HG02852 (cell line): ENCODE measurements around the gene LKAAEAR1.

Source experiments
- ATAC-seq: cut with Tn5 transposase; IDR thresholded peaks from one replicate; pipeline ENCODE4 v1.9.1; 2021; ENCODE audit warnings: mild to moderate bottlenecking, moderate library complexity; ENCODE audit not compliant: unreplicated experiment

Gene LKAAEAR1

GRCh38 chr20:64039293-64040160, 44.7 kb downstream of the LKAAEAR1 start:
- ATAC-seq, result no peak

DNA sequence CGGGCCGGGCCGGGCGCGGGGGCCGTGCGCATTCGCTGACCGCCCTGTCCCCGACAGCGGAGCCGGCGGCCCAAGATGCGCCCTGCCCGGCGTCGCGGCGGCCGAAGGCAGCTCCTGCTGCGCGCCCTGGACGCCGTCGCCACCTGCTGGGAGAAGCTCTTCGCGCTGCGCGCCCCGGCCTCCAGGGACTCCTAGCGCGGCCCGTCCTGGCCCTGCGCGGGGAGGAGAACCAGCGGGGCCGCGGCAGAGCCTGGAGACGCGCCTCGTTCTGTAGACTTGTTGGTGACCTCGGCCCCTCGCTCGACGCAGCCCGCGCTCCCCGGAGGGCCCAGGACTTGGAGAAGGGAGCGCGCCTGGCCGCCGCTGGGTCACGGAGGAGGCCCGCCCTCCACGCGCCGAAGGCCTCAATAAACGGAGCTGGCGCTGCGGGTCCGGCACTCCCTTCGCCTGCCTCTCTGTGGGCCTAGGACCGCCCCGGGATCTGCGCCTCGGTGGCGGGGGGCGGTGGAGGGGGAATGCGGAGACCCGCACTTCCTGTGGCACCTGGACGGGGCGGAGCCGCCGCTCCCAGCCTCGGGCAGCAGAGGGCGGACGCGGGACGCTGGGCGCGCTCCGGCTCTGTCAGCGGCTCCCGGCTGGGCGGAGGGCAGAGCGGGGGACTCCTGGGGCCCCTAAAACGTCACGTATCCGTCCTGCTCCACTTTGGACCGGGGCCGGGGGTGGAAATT, 45.5 kb downstream of the LKAAEAR1 start:
- ATAC-seq, result peak; percentile 47

GRCh38 chr20:64038224-64038564, 46.0 kb downstream of the LKAAEAR1 start:
- peak; percentile 26 for ATAC-seq

DNA sequence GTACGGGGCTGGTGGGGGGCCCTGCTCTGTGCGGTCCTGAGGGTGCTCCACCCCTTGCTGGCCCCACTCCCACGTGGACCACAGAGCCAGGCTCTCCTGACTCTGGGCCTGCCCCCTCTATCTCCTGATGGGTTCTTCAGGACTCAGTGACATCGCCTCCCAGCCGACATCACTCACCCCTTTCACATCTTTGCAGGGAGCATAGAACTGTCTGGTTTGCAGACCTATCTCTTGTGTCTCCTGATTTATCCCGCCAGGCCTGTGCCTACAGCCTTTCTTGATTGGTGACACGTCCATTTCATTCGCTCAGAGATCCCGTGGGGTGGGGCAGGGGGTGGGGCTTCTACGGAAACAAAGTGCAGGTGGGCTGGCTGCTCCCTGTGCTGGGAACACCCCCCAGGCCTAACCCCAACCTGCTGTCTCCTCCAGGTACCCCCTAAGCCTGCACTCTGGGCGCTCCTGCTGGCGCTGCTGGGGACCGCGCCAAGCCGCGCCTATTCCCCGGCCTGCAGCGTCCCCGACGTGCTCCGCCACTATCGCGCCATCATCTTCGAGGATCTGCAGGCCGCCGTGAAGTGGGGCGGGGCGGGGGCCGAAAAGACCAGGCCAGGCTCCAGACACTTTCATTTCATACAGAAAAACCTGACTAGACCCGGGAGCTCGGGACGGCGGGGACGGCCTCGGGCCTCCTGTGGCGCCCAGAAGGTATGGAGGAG, 46.5 kb downstream of the LKAAEAR1 start:
- ATAC-seq, result no peak

DNA sequence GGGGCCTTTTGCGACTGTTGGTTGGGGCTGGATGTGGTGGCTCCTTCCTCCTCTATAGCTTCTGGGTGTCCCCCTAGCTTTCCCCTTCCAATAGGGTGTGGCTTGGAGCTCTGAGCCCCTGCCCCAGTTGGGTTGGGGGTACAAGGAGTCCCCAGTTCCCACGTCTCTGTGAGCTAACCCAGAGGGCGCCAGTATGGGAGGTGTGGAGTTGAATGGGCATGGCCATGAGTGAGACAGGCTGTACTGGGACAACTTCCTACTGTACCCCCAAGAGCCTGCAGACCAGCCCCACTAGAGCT, 47.0 kb downstream of the LKAAEAR1 start:
- ATAC-seq, result no peak

DNA sequence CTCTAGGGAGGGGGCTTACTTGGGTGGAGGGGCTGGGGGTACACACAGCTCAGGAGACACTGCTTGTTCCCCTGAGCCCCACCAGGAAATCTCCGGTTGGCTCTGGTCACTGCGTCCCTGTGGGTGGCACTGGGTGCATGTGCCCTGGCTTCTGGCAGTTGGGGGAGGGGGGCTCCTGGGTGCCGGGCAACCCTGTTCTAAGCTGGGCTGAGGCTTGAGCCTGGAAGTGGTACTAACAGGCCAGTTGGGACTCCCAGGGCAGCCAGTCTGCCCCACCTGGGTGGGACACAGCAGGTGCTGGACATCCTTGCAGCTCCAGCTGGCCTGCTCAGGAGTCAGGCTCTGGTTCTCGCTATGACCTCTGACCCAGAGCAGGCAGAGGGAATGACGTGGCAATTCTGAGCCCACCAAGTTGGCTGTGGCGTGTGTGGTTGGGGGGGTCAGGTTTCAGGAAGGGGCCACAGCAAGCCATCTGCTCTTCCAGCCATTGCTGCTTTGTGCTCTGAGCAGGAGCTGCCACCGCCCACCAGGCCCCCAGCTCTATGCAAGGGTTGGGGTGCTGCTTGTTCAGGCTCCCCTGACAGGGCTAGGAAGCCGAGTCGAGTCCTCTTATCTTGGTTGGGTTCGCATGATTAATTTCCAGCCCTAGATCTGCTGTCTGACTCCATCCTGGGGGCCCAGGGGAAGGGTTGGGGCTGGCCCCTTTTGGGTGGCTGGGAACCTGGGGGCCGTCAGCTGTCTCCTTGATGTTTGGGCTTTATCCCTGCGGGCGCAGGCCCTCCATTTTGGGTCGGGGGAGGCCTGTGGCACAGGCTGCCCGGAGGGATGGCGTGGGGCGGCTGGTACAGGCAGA, 47.6 kb downstream of the LKAAEAR1 start:
- no peak for ATAC-seq

GRCh38 chr20:64035933-64036345, 48.3 kb downstream of the LKAAEAR1 start, which contains the start of gene C20orf204:
Gene C20orf204 (plus strand): TSS chr20:64036182. CDS start chr20:64036324, 142 bp downstream.
- ATAC-seq, result no peak

GRCh38 chr20:64035066-64035932, 48.9 kb downstream of the LKAAEAR1 start:
- no peak for ATAC-seq

GRCh38 chr20:64033981-64034493, 50.2 kb downstream of the LKAAEAR1 start:
- no peak for ATAC-seq
